GM18951 (cell line): ENCODE data around the gene KRTAP4-11.
"Not testable (repeated sequence)": the region's sequence is repeated elsewhere in the genome, so short reads cannot be mapped to it uniquely, and the experiment has no call there.

Experiments used
- POLR2A ChIP-seq: IDR thresholded peaks from 4 replicates; pipeline ENCODE4 v1.6.1; 2011; ENCODE audit warnings: mild to moderate bottlenecking; ENCODE audit not compliant: insufficient read length, insufficient read depth; ENCODE audit errors: extremely low read depth
- in situ Hi-C: fragments of 300-500 bp; cut with MboI; formaldehyde crosslinking; loops from one replicate; pipeline ENCODE4 v1.12.0; 2022; ENCODE audit warnings: low sequenced_read_pairs, mixed read lengths, inconsistent platforms; ENCODE audit not compliant: unreplicated experiment

KRTAP4-11 gene

DNA sequence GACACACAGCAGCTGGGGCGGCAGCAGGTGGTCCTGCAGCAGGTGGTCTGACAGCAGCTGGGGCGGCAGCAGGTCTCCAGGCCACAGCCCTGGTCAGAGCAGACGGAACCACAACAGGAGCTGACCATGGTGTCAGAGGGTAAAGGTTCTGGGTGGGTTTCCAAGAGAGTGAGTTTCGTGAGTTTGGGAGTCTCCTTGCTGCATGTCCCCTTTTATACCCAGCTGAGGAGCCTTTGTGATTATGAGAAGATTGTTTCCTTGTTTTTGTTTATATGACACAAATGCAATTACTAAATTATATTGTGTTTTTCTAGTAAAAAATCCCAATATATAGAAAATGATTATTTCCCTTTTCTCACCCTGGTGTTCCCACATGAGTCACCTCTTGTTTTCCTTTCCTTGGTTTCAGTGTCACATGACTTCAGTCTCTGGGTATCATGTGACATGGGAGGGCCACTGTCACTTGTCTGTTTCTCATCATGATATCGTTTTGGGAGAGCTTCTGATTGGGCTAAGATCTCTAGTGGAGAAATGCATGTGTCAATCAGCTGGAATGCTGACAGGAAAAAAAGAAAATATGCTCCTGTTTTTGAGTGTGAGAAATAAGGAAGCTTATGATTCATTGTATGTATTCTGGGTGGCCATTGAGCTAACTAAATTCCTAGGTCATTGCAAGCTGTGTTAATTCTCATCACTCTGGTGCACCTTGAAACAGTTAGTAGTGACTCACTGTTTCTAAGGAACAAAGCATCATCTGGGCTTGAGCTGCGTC, 22.4 kb upstream of the KRTAP4-11 start, which contains the start of gene KRTAP4-6:
KRTAP4-6 (minus strand) TSS at position 185 of the 772 bp plus-strand sequence; CDS start at position 128, 57 bp downstream.
- in situ Hi-C loops = no loop called here
- TF ChIP-seq POLR2A = no peak

DNA sequence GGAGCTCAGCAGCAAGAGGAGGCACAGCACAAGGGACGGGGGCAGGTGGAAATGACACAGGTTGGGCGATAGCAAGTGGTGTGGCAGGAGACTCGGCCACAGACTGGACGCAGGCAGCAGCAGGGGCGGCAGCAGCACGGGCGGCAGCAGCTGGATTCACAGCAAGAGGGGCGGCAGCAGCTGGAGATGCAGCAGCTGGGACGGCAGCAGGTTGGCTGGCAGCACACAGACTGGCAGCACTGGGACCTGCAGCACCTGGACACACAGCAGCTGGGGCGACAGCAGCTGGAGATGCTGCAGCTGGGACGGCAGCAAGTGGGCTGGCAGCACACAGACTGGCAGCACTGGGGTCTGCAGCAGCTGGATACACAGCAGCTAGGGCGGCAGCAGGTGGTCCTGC, 21.7 kb upstream of the KRTAP4-11 start:
- in situ Hi-C loops = not testable (repeated sequence)

DNA sequence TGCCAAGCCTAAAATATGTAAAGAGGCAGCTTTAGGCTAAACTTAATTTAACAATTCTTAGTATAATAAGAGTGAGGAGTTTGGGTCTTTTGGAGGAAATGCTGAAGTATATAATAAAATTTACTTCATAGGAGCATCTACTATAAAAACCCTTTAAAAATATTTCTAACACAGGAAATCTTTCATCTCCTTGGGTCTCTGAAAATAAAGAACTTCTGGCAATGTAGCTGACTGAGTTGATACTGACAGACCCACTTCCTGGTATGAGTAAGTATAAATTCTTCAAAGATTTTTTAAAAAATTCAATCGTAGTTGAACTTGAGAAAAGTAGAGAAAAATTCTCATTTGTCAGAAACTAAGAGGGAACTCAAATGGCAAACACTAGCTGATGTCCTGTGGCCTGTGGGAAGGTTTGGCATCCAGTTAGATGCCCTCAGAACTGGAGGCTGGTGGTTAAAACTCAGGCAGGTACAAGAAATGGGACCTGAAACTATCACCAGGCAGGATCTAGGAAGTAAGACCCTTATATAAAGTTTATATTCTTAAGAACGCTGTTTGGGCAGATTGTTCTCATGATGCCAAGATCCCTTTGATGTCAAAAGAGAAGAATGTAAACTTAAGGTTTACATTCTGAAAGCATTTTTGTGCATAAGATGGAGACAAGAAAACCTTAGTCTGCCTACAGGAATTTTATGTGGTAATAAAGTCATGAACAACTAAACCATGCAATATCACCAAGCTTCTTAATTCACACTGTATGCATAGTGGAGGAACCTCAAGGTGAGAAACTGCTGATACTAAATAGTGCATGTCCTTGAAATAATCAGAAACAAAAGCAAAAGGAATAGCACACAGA, 15.9 kb upstream of the KRTAP4-11 start:
- in situ Hi-C loops = no loop called here
- TF ChIP-seq POLR2A = no peak

DNA sequence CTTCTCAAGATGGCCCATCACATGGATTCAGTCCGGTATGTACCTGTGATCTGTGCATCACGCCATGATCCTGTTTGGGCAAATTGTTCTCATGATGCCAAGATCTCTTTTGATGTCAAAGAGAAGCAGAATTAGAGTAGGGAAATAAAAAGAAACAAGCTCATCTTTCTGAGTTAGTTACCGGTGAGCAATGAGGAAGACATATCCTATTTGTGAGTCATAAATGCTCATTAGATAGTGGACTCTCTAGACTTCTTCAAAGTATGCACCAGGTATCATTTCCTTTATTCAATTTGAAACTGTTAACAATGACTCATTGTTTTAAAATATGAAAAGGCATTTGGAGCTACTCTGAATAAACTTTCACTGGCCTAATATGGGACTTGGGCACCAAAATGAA, 13.8 kb upstream of the KRTAP4-11 start:
- in situ Hi-C loops = no loop called here

DNA sequence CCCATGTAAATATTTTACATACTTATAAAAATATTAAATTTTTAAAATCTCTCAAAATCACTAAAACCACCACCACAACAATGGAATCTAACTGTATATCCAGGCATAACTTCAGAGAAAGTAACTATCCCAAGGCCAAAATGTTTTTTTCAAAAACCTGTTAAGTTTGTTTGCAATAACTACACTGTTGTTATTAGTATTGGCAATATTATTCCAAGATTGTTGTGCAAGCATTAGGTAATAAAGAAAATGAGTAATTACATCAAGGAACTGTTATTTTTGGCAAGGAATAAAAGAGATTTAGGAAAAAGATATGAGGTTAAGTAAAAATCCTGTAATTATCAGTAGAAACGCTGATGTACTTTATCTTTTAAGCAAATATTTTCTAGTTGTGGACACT, 9.2 kb upstream of the KRTAP4-11 start:
- TF ChIP-seq POLR2A = no peak
- in situ Hi-C loops = no loop called here

More for the DNA sequence above, 13.8 kb upstream of the KRTAP4-11 start:
- TF ChIP-seq POLR2A = no peak

DNA sequence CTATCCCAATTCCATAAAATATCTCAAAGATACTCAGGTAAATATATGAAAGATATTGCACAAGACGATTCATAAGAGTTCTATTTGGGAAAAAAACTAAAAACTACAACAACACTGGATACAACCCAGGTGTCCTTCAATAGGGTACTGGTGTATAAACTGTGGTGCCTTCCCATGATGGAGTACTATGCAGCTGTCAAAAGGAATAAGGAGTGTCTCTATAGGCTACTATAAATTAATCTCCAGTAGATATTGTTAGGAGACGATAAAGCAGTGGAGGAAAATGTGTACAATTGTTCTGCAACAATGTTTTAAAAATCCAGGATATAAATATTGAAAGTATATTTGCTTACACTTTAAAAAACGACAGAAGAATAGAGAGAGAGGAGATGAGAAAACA, 8.2 kb upstream of the KRTAP4-11 start:
- in situ Hi-C loops = no loop called here
- TF ChIP-seq POLR2A = no peak

- in situ Hi-C loops = no loop called here
- TF ChIP-seq POLR2A = no peak
Observed at GRCh38 chr17:41125064-41125463, 6.9 kb upstream of the KRTAP4-11 start.

- in situ Hi-C loops = not testable (repeated sequence)
Observed at GRCh38 chr17:41123991-41124371, 5.8 kb upstream of the KRTAP4-11 start, which contains the start of gene KRTAP4-12. TSS of gene KRTAP4-12 (minus strand) at chr17:41124182. CDS start at chr17:41124122, 60 bp downstream.

DNA sequence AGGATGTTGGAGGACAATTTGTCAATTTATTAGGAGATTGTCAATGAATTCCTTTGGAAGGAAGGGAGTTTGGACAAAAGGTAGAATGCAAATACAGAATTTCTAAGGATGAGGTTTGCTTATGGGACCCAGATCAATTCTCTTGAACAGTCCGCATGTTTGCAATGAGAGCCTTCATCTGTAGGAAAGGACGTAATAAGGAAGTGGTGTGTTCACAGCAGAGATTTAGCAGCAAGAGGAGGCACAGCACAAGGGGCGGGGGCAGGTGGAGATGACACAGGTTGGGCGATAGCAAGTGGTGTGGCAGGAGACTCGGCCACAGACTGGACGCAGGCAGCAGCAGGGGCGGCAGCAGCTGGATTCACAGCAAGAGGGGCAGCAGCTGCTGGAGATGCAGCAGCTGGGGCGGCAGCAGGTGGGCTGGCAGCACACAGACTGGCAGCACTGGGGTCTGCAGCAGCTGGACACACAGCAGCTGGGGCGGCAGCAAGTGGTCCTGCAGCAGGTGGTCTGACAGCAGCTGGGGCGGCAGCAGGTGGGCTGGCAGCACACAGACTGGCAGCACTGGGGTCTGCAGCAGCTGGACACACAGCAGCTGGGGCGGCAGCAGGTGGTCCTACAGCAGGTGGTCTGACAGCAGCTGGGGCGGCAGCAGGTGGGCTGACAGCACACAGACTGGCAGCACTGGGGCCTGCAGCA, 5.3 kb upstream of the KRTAP4-11 start:
- in situ Hi-C loops = not testable (repeated sequence)

DNA sequence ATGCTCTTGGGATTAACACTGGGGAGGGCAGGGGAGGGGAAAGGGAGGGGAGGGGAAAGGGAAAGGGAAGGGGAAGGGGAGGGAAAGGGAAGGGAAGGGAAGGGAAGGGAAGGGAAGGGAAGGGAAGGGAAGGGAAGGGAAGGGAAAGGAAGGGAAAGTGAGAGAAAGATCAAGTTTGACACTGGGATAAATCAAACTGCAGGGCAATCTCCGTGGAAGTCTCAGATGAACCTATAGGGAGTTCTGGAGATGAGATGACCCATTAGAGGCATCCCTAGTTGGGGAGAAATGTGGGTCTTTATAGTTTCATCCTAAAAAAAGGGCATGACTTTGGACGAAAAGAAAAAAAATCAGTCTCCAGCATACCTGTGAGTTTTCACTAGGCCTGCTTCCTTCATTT, 3.6 kb upstream of the KRTAP4-11 start:
- in situ Hi-C loops = no loop called here
- no peak for TF ChIP-seq POLR2A

- in situ Hi-C loops = not testable (repeated sequence)
Observed at GRCh38 chr17:41119696-41120690, 1.8 kb upstream of the KRTAP4-11 start.

GRCh38 chr17:41118721-41119120, 548 bp upstream of the KRTAP4-11 start:
- in situ Hi-C loops = no loop called here
- TF ChIP-seq POLR2A = no peak
